ENCODE measurements around the gene MRFAP1.
"Not testable (repeated sequence)": the region's sequence is repeated elsewhere in the genome, so short reads cannot be mapped to it uniquely, and the experiment has no call there.

Gene MRFAP1

GRCh38 chr4:6634746-6635145 lies 5.7 kb upstream of the MRFAP1 start:
- DNase-seq (ENCODE audit: low read depth in 2 of 2) = no peak

- no peak for DNase-seq (ENCODE audit: low read depth in 2 of 2)
These were observed 1.3 kb upstream of the MRFAP1 start for GRCh38 chr4:6639137-6639680.

DNA sequence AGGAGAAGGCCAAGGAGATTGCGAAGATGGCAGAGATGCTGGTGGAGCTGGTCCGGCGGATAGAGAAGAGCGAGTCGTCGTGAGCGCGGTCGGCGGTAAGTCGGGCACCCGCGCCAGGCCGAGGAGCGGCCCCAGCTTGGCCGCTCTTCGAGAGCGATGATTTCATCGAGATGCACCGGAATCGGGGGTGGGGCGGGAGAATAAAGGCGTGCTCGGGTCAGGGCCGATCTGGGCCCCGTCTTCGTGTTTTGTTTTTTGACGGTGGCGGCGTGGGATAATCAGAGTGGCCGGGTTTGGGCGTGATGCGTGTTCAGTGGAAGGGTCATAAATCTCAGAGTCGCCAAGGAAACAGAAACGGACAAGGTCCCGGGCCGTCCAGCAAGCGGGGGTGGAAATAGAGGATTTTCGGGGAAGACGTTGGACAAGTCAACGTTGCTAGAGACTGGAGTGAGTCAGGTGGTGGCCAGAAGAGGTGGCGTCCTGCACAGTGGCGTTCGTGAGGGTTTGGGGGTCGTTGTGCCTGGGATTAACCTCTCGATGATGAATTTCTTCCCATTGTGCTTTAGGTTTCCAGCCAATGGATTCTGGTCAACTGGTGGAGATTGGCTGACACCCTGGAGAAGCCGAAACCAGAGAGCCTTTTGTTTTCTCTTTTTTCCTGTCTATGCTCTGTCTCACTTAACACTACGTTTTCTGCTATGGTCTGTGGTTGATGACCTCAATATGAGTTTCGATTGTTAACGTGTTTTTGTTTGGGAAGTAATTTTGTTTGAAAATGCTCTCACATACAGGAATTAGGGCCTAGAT lies 882 bp downstream of the MRFAP1 start:
- DNase-seq (ENCODE audit: low read depth in 2 of 2) = no peak

GRCh38 chr4:6641971-6642320 lies 1.5 kb downstream of the MRFAP1 start:
- no peak for DNase-seq (ENCODE audit: low read depth in 2 of 2)

- DNase-seq (ENCODE audit: low read depth in 2 of 2) = no peak
These were observed 2.8 kb downstream of the MRFAP1 start for GRCh38 chr4:6643141-6643847.

DNA sequence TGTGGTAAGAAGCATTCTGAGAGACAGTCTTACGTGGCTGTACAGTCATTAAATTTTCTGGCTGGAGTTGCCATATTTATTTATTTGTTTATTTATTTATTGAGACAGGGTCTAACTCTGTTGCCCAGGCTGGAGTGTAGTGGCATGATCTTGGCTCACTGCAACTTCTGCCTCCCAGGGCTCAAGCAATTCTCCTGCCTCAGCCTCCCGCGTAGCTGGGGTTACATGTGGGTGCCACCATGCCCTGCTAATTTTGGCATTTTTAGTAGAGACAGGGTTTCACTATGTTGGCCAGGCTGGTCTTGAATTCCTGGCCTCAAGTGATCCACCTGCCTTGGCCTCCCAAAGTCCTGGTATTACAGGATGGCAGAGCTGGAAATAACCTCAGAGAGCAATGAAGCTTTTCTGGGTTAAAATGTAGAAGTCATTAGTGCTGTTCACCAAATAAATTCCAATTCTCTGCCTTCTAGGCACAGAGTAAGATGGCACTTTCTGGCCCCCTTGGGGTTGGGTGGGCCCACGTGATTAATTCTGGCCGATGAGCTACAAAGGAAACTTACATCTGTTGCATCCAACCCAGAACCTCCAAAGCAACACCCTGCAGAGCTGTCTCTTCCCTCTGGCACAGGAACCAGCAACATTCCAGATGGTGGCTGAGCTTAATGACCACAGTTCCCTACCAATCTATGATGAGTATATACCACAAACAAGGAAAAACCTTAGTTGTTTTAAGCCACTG lies 4.5 kb downstream of the MRFAP1 start:
- DNase-seq (ENCODE audit: low read depth in 2 of 2) = no peak

GRCh38 chr4:6647169-6647568 lies 6.7 kb downstream of the MRFAP1 start:
- no peak for DNase-seq (ENCODE audit: low read depth in 2 of 2)

DNA sequence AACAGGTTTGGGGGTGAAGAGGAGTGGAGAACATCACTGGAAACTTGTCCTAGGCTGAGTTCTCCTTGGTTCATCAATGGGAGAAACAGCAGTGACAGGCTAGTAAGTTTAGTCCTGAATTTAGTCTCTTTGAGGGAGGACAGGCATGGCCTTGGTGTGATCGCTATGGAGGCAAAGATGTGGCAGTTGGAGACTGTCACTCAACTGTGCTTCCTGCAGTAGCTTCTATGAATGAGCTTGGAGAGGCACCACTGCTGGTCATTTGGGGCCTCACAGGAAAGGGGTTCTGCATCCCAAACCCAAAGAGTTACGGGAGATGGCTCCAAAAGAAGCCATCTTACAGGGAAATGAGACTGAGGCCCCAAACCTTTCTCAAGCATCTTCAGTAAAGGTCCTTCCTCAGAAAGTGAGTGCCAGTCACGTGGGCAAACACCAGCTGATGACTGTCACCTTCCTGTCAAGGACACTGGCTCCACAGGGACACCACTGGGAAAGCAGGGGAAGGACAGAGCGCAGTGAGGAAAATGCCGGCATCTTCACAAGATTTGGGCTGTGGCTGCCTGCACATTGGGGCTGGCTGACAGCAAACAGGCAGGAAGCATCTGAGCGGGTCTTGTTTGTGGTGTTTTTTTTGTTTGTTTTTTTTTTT lies 7.2 kb downstream of the MRFAP1 start:
- no peak for DNase-seq (ENCODE audit: low read depth in 2 of 2)

DNA sequence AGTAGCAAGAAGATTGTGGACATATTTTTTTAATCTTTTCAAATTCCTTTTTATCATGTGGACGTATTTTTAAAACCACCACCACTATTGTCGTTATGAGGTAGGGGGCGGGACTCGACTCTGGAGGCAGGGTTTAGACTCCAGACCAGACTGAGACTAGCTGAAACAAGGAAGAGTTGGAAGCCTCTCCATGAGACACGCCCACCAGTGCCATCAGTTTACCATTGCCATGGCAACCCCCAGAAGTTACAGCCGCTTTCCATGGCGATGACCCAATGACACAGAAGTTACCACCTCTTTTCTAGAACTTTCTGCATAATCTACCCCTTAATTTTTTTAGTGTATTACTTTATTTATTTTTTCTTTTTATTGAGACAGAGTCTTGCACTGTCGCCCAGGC lies 8.7 kb downstream of the MRFAP1 start:
- no peak for DNase-seq (ENCODE audit: low read depth in 2 of 2)

DNA sequence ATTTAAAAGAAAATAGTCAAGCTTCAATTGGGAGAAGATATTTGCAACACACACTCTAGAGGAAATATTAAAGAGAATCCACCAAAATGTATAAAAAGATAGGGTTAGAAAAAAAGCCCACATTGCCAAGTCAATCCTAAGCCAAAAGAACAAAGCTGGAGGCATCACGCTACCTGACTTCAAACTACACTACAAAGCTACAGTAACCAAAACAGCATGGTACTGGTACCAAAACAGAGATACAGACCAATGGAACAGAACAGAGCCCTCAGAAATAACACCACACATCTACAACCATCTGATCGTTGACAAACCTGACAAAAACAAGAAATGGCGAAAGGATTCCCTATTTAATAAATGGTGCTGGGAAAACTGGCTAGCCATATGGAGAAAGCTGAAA lies 13.7 kb downstream of the MRFAP1 start:
- DNase-seq (ENCODE audit: low read depth in 2 of 2) = not testable (repeated sequence)

GRCh38 chr4:6655291-6655690 lies 14.8 kb downstream of the MRFAP1 start:
- not testable (repeated sequence) for DNase-seq (ENCODE audit: low read depth in 2 of 2)

- DNase-seq (ENCODE audit: low read depth in 2 of 2) = no peak
These were observed 15.4 kb downstream of the MRFAP1 start for GRCh38 chr4:6655924-6656323.

GRCh38 chr4:6657242-6658208 lies 17.0 kb downstream of the MRFAP1 start:
- no peak for DNase-seq (ENCODE audit: low read depth in 2 of 2)

GRCh38 chr4:6658209-6658595 lies 17.7 kb downstream of the MRFAP1 start:
- DNase-seq (ENCODE audit: low read depth in 2 of 2) = no peak

- DNase-seq (ENCODE audit: low read depth in 2 of 2) = peak in 1 of 2 donors; percentile 16
These were observed 18.2 kb downstream of the MRFAP1 start for GRCh38 chr4:6658597-6659075.

GRCh38 chr4:6659897-6660296 lies 19.4 kb downstream of the MRFAP1 start:
- DNase-seq (ENCODE audit: low read depth in 2 of 2) = no peak

DNA sequence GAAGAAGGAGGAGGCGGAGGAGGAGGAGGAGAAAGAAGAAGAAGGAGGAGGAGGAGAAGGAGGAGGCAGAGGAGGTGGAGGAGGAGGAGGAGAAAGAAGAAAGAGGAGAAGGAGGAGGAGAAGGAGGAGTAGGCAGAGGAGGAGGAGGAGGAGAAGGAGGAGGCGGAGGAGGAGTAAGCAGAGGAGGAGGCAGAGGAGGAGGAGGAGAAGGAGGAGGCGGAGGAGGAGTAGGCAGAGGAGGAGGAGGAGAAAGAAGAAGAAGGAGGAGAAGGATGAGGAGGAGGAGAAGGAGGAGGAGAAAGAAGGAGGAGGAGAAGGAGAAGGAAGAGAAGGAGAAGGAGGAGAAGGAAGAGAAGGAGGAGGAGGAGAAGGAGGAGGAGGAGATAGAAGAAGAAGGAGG lies 19.9 kb downstream of the MRFAP1 start:
- no peak for DNase-seq (ENCODE audit: low read depth in 2 of 2)

GRCh38 chr4:6662591-6662990 lies 22.1 kb downstream of the MRFAP1 start:
- DNase-seq (ENCODE audit: low read depth in 2 of 2) = no peak

DNA sequence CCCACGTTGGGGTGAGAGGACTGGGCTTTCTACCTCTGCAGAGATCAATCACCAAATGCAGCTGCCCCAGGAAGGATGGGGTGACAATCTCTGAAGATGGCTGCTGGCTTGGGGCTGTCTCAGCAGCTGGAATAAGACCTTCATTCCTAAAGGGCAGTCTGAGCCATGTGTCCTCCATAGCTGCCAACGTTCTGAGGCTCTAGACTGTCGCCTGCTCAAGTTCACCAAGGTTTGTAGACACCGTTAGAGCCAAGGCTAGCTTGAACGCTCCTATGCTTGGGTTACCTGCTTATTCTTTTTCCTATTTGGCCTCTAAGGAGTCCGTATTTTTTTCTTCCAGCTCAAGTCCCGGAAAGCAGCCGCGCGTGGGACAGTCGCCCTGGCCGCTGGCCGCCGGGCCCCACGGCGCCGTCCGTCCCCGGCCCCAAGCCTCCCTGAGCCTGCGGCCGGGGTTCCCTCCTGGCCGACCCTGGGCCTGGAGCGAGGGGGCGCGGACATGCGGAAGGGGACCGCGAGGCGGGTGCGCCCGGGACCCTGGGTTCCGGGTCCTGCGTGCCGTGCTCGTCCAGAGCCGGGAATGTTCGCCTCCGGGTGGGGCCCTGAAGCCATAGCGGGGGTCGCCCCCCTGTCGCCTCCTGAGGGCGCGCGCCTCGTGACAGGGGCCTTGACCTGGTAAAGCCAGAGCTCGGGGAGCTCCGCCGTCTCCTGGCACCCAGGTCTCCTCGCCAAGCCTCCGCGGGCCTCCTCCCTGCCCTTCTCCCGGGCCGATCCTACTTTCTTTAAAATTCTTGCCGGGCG lies 23.3 kb downstream of the MRFAP1 start:
- no peak for DNase-seq (ENCODE audit: low read depth in 2 of 2)

GRCh38 chr4:6665320-6665654 lies 24.8 kb downstream of the MRFAP1 start:
- DNase-seq (ENCODE audit: low read depth in 2 of 2) = no peak
